ENCODE results near the gene POLR2H. TPM values are rescaled to one million over a fixed set of nuclear protein-coding genes. Genes with fewer than 3 reads are reported as not detected.

The POLR2H gene
- total RNA-seq, 1 experiment from 2014 or later = 265 TPM

DNA sequence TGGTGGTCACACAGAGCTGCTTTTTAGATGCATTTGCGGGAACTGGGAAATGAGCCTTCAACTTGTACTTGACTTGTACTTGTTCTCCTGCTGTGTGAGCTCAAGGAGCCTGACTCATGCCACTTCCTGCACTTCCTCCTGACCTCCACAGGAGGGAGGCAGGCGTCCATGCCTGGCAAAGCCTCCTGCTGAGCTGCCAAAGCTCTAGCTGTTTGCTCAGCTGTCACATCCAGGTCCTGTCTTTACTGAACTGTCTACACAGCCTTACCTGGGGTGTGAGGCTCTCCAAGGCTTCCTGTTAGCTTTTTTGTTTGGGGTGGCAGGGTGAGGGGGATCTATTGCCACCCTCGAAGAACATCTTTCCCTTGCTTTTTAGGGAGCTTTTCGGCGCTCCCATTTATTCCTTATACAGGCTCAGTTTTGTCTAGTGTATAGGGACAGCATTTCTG, 10.1 kb downstream of the POLR2H start:
- DNase-seq (ENCODE audit: low read depth) = peak; percentile 91

GRCh38 chr3:184372296-184372821, 10.8 kb downstream of the POLR2H start:
- DNase-seq (ENCODE audit: low read depth) = no peak

DNA sequence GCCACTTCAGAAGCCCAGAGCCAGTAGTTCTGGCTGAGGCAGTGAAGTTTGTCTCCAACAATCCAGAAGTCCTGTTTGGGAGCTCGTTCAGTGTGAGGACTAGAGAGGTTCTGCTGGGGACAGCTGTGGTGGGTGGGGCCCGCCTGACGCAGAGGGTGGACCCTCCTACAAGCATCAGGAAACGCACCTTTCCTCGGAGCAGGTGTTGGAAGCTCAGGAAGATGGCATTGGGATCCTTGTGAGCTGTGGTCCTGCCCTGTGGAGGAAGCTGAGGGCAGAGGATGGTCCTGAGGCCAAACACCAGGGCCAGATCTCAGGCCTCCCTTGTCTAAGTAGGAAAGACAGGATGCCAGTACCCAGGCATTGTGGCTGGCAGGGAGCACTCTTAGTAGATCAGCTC, 11.4 kb downstream of the POLR2H start:
- no peak for DNase-seq (ENCODE audit: low read depth)

GRCh38 chr3:184373422-184373821, 11.9 kb downstream of the POLR2H start:
- DNase-seq (ENCODE audit: low read depth) = no peak

GRCh38 chr3:184375747-184376461, 14.4 kb downstream of the POLR2H start:
- no peak for DNase-seq (ENCODE audit: low read depth)

DNA sequence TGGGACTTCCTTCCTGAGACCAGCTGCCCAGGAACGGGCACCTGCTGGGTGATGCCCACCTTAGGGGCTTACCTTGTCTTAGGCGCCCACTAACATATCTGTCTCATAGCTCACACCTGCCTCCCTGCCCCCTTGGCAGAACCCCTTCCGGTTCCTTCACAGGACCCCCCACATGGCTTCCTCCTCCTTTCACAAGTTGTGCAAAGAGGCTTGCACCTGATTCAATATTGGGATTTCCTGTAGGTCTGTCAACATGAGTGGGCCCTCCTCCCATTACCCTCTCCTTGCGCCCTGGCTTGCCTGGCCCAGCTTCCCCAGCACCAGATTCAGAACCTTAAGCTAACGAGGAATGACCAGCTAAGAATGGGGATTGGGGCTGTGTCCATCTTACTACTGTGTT, 15.9 kb downstream of the POLR2H start:
- DNase-seq (ENCODE audit: low read depth) = no peak

GRCh38 chr3:184377882-184378445, 16.5 kb downstream of the POLR2H start, which contains the start of gene THPO:
Gene THPO, minus strand, starts transcription at chr3:184378207. Its CDS starts 1,948 bp downstream, at chr3:184376259.
- DNase-seq (ENCODE audit: low read depth) = no peak

GRCh38 chr3:184378651-184379357, 17.3 kb downstream of the POLR2H start:
- DNase-seq (ENCODE audit: low read depth) = no peak

DNA sequence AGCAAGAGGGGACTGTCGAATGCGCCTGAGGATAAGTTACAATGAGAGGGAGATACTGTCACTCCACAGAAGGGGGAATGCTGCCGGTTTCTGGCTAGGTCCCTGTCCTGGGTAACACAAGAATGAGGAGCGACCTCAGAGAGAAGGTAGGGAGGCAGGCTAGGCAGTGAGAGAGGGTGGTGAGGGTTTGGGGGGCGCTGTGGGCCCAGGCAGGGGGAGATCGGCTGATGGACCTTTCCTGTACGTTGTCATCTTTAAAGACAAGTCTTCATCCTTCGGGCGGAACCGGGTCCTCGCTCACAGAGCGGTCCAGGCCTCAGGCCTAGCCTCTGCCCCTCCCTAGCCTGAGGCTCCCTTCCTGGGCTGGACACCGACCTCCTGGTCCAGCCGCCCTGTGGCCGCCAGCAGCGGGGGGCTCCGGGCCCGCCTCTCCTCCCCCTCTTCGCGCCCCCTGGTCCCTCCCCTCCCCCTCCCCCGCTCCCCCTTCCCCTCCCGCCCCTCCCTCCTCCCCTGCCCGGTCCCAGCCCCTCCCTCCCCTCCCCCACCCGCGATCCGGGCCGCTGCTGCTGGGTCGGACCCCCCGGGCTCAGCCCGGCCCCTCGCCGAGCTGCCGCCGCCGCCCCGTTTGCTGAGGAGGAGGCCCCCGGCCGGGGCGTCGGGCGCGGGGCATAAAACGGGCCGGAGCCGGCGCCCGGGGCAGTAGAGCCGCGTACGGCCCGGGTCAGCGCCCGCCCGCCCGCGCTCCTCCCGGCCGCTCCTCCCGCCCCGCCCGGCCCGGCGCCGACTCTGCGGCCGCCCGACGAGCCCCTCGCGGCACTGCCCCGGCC, 18.1 kb downstream of the POLR2H start, which contains the start of gene CHRD:
Gene CHRD (plus strand): TSS at position 697 of the 827 bp plus-strand sequence. CDS start 265 bp downstream, outside the sequence.
- DNase-seq (ENCODE audit: low read depth) = no peak

- DNase-seq (ENCODE audit: low read depth) = peak; percentile 65
Measured at GRCh38 chr3:184380185-184380626, 18.7 kb downstream of the POLR2H start.

DNA sequence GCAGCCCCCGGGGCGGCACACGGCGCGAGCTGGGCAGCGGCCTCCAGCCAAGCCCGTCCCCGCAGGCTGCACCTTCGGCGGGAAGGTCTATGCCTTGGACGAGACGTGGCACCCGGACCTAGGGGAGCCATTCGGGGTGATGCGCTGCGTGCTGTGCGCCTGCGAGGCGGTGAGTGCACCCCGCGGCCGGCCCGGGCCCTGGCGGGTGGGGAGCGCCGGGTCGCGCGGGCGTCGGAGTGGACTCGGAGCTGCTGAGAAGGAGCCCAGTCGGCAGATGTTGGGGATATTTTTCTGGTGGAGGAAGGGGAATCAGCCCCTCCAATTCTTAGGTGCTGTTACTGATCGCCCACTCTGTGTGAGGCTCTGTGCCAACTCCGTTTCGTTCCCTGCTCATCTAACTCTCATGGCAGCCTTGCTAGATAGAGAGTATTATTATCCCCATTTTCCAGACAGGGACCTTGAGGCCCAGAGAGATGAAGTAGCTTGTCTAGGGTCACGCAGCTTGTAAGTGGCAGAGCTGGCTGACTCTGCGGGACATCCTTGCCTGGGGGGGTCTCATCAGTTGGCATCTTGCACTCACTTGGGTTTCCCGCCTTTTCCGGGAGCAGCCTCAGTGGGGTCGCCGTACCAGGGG, 19.2 kb downstream of the POLR2H start:
- no peak for DNase-seq (ENCODE audit: low read depth)

GRCh38 chr3:184381261-184382224, 20.0 kb downstream of the POLR2H start:
- no peak for DNase-seq (ENCODE audit: low read depth)

GRCh38 chr3:184382326-184383032, 21.0 kb downstream of the POLR2H start:
- DNase-seq (ENCODE audit: low read depth) = no peak

GRCh38 chr3:184383033-184383740, 21.7 kb downstream of the POLR2H start:
- DNase-seq (ENCODE audit: low read depth) = no peak

DNA sequence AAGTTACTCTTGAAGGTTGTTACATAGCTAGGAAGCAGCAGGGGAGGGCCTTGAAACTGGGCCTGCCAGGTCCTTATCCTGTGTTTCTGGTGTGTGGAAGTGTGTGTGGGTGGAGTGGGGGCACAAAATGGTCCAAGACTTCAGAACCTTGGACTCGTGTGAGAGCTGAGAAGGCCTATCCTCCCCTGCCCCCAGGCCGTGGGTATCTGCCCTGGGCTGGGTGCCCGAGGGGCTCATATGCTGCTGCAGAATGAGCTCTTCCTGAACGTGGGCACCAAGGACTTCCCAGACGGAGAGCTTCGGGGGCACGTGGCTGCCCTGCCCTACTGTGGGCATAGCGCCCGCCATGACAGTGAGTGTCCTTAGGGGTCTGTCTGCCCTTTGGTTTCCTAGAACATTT, 22.8 kb downstream of the POLR2H start:
- no peak for DNase-seq (ENCODE audit: low read depth)

GRCh38 chr3:184384856-184385422, 23.4 kb downstream of the POLR2H start:
- no peak for DNase-seq (ENCODE audit: low read depth)

DNA sequence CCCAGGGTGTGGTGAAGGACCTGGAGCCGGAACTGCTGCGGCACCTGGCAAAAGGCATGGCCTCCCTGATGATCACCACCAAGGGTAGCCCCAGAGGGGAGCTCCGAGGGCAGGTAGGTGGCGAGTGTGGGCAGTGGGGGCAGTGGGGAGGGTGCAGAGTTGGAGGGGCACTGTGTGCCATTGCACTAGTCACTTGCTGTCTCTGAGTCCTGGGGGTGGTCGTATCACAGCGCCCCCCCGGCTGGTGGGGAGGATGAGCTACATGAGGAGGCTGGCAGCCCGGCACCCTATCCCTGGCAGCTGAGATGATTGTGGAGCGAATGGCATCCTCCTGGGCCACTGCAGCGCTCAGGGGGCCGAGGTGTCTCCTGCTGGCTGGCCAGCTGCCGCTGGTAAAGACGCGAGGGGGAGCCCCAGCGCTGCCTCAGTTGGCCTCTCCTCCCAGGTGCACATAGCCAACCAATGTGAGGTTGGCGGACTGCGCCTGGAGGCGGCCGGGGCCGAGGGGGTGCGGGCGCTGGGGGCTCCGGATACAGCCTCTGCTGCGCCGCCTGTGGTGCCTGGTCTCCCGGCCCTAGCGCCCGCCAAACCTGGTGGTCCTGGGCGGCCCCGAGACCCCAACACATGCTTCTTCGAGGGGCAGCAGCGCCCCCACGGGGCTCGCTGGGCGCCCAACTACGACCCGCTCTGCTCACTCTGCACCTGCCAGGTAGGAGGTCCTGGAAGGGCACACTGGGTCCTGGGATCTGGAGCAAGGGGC, 24.7 kb downstream of the POLR2H start:
- DNase-seq (ENCODE audit: low read depth) = no peak

All from Daoy (cell line).